VCaP (cell line): Measurements from ENCODE around the gene EVPL.
A peak's percentile ranks its signal among the peaks of the same experiment; 100 is the strongest.

Experiments
- H3K27ac ChIP-seq: fragments of 450-650 bp; 2 replicates; pipeline ENCODE4 v1.5.1; 2017
- CTCF ChIP-seq: fragments of 450-650 bp; conservative IDR thresholded peaks from 2 replicates; pipeline ENCODE4 v1.5.1; 2017; ENCODE audit warnings: mild to moderate bottlenecking, moderate library complexity

The EVPL gene

DNA sequence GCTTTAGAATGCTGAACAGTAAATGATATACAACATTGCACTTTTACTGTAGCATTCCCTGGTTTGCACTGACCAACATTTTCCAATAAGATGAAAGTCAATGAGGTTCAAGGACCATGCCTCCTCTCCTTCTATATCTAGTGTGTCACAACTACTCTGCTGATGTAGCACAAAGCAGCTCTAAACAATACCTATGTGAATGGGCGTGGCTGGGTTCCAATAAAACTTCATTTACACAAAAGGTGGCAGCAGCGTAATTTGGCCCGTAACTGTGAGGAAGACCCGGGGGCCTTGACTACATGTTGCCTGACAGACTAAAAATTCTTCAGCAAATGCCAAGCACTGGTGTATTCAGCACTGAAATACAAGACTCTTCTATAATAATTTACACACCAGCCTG, 38.7 kb upstream of the EVPL start:
- H3K27ac ChIP-seq = no peak overlapping the region
- no peak for TF ChIP-seq CTCF

DNA sequence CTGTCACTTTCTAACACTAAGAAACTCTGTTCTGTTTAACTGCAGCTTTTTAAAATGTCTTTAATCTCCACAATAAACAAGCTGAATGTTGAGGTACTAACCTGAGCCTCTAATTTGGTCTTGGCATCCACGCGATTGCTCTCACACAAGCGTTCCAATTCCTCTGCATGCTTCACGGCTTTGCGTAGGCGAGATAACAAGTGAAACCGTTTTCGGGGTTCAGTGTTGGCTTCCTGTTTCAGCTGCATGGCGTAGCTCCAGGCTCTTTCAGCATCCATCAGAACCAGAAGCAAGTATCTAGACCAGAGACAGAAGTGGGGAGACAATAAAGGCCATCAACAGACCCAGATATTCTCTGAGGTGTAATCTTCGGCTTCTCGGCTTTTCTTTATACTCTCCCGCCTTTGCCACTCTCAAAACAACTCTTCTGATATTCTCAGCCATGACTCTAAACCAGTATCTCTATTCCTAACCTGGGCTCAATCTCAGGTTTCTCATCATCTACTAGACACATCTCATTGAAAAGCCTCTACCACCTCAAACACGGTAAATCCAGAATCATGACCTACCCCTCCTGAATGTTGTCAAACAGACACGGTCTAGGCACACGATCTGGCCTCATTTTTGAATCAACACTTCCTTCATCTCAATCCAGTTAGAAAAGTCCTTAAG, 36.9 kb upstream of the EVPL start:
- no peak overlapping the region for H3K27ac ChIP-seq
- TF ChIP-seq CTCF = no peak

GRCh38 chr17:76058264-76058663, 31.2 kb upstream of the EVPL start:
- 0 out of 2 replicates have a peak overlapping the region, but pooled peaks have one; percentile 8 for H3K27ac ChIP-seq

GRCh38 chr17:76056882-76057281, 29.8 kb upstream of the EVPL start:
- TF ChIP-seq CTCF = peak; percentile 31
- no peak overlapping the region for H3K27ac ChIP-seq

- no peak overlapping the region for H3K27ac ChIP-seq
- TF ChIP-seq CTCF = no peak
Observed at GRCh38 chr17:76054112-76054476, 27.0 kb upstream of the EVPL start.

GRCh38 chr17:76053246-76054111, 26.4 kb upstream of the EVPL start:
- H3K27ac ChIP-seq = peak overlapping the region; percentile 74; the same call in 1 of the 2 replicates
- no peak for TF ChIP-seq CTCF

DNA sequence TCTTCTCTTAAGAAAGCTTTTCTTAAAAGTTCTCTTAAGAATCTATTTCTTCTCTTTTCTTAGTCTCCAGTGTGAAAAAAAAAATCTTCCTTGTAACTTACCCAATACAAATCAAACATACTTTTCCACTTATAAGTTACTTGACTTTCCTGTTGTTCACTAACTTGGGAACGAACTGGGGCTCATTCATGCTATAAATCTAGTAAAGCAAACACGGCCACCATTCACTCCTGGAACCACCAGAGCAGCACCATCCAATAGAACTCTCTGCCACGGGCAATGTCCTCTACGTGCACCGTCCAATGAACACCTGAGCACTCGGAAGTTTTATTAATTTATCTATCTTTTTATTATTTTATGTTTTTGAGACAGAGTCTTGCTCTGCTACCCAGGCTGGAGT, 24.5 kb upstream of the EVPL start:
- peak overlapping the region; percentile 74 for H3K27ac ChIP-seq
- TF ChIP-seq CTCF = no peak
